Measurements from ENCODE around the gene CDK8. TPM values are rescaled to one million over a fixed set of nuclear protein-coding genes. Genes with fewer than 3 reads are reported as not detected.

The CDK8 gene
- total RNA-seq, 4 donors from 2014 or later, result 8.5 to 15.1 (median 11.2) TPM

- no peak for TF ChIP-seq CTCF (IDR thresholded peaks at IDR 0.05; ENCODE audit: low read depth)
Measured at GRCh38 chr13:26320766-26321165, 66.8 kb downstream of the CDK8 start.

- TF ChIP-seq CTCF (IDR thresholded peaks at IDR 0.05; ENCODE audit: low read depth), result no peak
Measured at GRCh38 chr13:26323127-26323526, 69.2 kb downstream of the CDK8 start.

DNA sequence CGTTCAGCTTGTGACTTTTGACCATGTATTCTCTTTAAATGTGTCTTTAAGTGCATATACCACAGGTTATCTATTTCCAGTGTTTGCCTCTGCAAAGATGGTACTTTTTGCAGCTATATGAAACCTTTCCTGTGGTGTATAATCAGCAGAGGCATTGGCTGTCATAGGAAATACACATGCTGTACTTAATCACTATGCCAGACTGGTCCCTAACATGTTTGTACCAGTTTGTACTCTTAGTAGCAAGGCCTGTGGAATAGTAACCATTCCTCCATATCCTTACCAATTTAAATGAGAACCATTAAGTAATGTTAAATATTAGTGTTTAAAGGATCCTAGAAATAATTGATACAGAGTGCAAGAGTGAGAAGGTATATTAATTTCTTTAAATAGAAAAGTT, 69.8 kb downstream of the CDK8 start:
- no peak for TF ChIP-seq CTCF (IDR thresholded peaks at IDR 0.05; ENCODE audit: low read depth)

- TF ChIP-seq CTCF (IDR thresholded peaks at IDR 0.05; ENCODE audit: low read depth), result no peak
Measured at GRCh38 chr13:26324294-26324693, 70.4 kb downstream of the CDK8 start.

GRCh38 chr13:26324867-26325266, 70.9 kb downstream of the CDK8 start:
- no peak for TF ChIP-seq CTCF (IDR thresholded peaks at IDR 0.05; ENCODE audit: low read depth)

DNA sequence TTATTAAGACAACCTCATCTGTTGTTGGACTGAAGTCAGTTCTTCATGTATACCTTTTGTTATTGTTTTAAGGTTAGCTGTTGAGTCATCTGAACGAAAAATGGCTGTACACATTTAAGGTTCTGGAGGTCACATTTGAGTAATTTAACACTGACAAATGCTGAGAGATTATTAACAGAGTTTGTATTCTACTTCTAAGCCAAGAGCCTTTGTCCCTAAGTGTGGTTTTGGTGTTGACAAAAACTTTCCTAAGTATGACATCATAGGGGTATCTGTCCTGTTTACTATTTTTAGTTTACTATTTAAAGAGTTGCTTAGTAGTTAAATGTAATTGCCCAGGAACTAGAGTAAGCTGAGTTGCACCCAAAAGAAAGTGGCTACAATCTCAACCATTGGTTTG, 71.9 kb downstream of the CDK8 start:
- no peak for TF ChIP-seq CTCF (IDR thresholded peaks at IDR 0.05; ENCODE audit: low read depth)

DNA sequence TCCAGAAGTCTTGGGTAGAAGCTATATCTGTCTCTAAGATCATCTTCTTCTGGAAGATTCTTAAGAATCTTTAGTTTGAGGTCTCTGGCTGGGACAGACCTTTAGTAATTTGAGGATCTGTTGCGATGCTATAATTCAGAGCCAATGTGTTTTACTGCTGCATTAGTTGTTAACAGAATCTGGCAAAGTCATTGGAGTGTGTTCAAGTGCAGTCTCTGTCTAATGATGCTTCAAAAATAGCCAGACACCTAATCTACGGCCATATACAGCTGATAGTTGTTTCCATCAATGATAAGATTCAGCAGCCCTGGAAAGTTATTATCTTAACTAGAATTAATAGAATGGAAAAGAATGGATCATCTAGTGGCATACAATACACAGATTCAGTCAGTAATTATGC, 72.6 kb downstream of the CDK8 start:
- TF ChIP-seq CTCF (IDR thresholded peaks at IDR 0.05; ENCODE audit: low read depth), result no peak

Measured in subcutaneous adipose tissue (tissue), 4 donors.